GM13977 (cell line): ENCODE results near the gene ARHGAP22.

Experiments used
- DNase-seq: peaks from one replicate; pipeline ENCODE4 v3.0.0; 2012; ENCODE audit warnings: low spot score
- CTCF ChIP-seq: IDR thresholded peaks from 2 replicates; pipeline ENCODE4 v1.5.1; 2012; ENCODE audit warnings: mild to moderate bottlenecking, control low read depth; ENCODE audit not compliant: insufficient read depth; ENCODE audit errors: extremely low read depth, missing control alignments
- in situ Hi-C: fragments of 300-500 bp; cut with MboI; formaldehyde crosslinking; loops from one replicate; pipeline ENCODE4 v1.12.0; 2022; ENCODE audit warnings: low sequenced_read_pairs, low pct_unique_long_range_greater_than_20kb, mixed read lengths, inconsistent platforms; ENCODE audit not compliant: unreplicated experiment

The ARHGAP22 gene

GRCh38 chr10:48508791-48509772, 95.8 kb downstream of the ARHGAP22 start:
- in situ Hi-C loops: loop anchor here (25.0 kb wide), 1 partner anchor 147 kb away; no protein-coding TSS in a partner anchor
- no peak for TF ChIP-seq CTCF
- no peak for DNase-seq

- no peak for TF ChIP-seq CTCF
- no peak for DNase-seq
- in situ Hi-C loops: loop anchor here (25.0 kb wide), 1 partner anchor 146 kb away; no protein-coding TSS in a partner anchor
Observed at GRCh38 chr10:48507933-48508790, 96.7 kb downstream of the ARHGAP22 start.

- TF ChIP-seq CTCF: no peak
- DNase-seq: no peak
- in situ Hi-C loops: loop anchor here (25.0 kb wide), 1 partner anchor 145 kb away; no protein-coding TSS in a partner anchor
Observed at GRCh38 chr10:48507494-48507893, 97.4 kb downstream of the ARHGAP22 start.

- DNase-seq: peak; percentile 51
- in situ Hi-C loops: loop anchor here (25.0 kb wide), 1 partner anchor 144 kb away; no protein-coding TSS in a partner anchor
Observed at GRCh38 chr10:48506147-48506917, 98.5 kb downstream of the ARHGAP22 start.

GRCh38 chr10:48505394-48506112, 99.3 kb downstream of the ARHGAP22 start:
- in situ Hi-C loops: loop anchor here (25.0 kb wide), 1 partner anchor 143 kb away; no protein-coding TSS in a partner anchor
- no peak for DNase-seq
- peak; percentile 12 for TF ChIP-seq CTCF

More at GRCh38 chr10:48506147-48506917, 98.5 kb downstream of the ARHGAP22 start:
- TF ChIP-seq CTCF: peak; percentile 50
